Stimulated activated CD4-positive, alpha-beta T cell treated with anti-CD3 and anti-CD28 coated beads, Interleukin-12 subunit alpha, Interleukin-12 subunit beta, amount 100 ng/mL, for 24 hours (primary cell): ENCODE data around the gene MTERF1.
"Not testable (repeated sequence)": the region's sequence is repeated elsewhere in the genome, so short reads cannot be mapped to it uniquely, and the experiment has no call there.

ENCODE experiments used
- DNase-seq, 2 experiments: peaks; one replicate each; pipeline ENCODE4 v3.0.0-alpha.2; 2020; ENCODE audit warnings: low read depth in 2 of 2

The MTERF1 gene

GRCh38 chr7:91880413-91881241 is at the start of gene MTERF1:
Gene MTERF1 (minus strand): TSS chr7:91880702. CDS start chr7:91880083, 619 bp downstream.
- peak; percentile 87 to 92 for DNase-seq

GRCh38 chr7:91929463-91929862 is 49.0 kb upstream of the MTERF1 start:
- DNase-seq: no peak

GRCh38 chr7:91927912-91928311 is 47.4 kb upstream of the MTERF1 start:
- no peak for DNase-seq

GRCh38 chr7:91922857-91923256 is 42.4 kb upstream of the MTERF1 start:
- DNase-seq: no peak

GRCh38 chr7:91918356-91918755 is 37.9 kb upstream of the MTERF1 start:
- no peak for DNase-seq

GRCh38 chr7:91916051-91916440 is 35.5 kb upstream of the MTERF1 start:
- no peak for DNase-seq

- DNase-seq: no peak
Measured at GRCh38 chr7:91915401-91916050, 35.0 kb upstream of the MTERF1 start.

- DNase-seq: no peak
Measured at GRCh38 chr7:91913612-91914011, 33.1 kb upstream of the MTERF1 start.

GRCh38 chr7:91912494-91912893 is 32.0 kb upstream of the MTERF1 start:
- DNase-seq: no peak

- DNase-seq: no peak
Measured at GRCh38 chr7:91911121-91911520, 30.6 kb upstream of the MTERF1 start.

- DNase-seq: no peak
Measured at GRCh38 chr7:91910171-91910570, 29.7 kb upstream of the MTERF1 start.

GRCh38 chr7:91899563-91899962 is 19.1 kb upstream of the MTERF1 start:
- no peak for DNase-seq

- DNase-seq: no peak
Measured at GRCh38 chr7:91898240-91898992, 17.9 kb upstream of the MTERF1 start.

- no peak for DNase-seq
Measured at GRCh38 chr7:91894781-91895480, 14.4 kb upstream of the MTERF1 start.

GRCh38 chr7:91893699-91894098 is 13.2 kb upstream of the MTERF1 start:
- DNase-seq: not testable (repeated sequence)

- DNase-seq: no peak
Measured at GRCh38 chr7:91892821-91893340, 12.4 kb upstream of the MTERF1 start.

- DNase-seq: no peak
Measured at GRCh38 chr7:91892099-91892705, 11.7 kb upstream of the MTERF1 start.

GRCh38 chr7:91888271-91889175 is 8.0 kb upstream of the MTERF1 start:
- not testable (repeated sequence) for DNase-seq

- DNase-seq: not testable (repeated sequence)
Measured at GRCh38 chr7:91887336-91888213, 7.1 kb upstream of the MTERF1 start.
